ENCODE measurements around the gene ZNF652. TPM values are rescaled to one million over a fixed set of nuclear protein-coding genes. Genes with fewer than 3 reads are reported as not detected.

ZNF652 gene
- total RNA-seq, 4 donors from 2014 or later, result 56.0 to 124 (median 92.2) TPM

- H3K27me3 ChIP-seq, result no peaks in the 10 kb centered on the region
- 0 to 2% methylated on average over 5 to 11 of the region's 52 CpGs for WGBS, 2 donors (ENCODE audit: low coverage in 1 of 2)
- no peak for TF ChIP-seq EP300 (IDR thresholded peaks at IDR 0.05)
- no peak for TF ChIP-seq POLR2A (IDR thresholded peaks at IDR 0.05)
- TF ChIP-seq, protein P1, sequence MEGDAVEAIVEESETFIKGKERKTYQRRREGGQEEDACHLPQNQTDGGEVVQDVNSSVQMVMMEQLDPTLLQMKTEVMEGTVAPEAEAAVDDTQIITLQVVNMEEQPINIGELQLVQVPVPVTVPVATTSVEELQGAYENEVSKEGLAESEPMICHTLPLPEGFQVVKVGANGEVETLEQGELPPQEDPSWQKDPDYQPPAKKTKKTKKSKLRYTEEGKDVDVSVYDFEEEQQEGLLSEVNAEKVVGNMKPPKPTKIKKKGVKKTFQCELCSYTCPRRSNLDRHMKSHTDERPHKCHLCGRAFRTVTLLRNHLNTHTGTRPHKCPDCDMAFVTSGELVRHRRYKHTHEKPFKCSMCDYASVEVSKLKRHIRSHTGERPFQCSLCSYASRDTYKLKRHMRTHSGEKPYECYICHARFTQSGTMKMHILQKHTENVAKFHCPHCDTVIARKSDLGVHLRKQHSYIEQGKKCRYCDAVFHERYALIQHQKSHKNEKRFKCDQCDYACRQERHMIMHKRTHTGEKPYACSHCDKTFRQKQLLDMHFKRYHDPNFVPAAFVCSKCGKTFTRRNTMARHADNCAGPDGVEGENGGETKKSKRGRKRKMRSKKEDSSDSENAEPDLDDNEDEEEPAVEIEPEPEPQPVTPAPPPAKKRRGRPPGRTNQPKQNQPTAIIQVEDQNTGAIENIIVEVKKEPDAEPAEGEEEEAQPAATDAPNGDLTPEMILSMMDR (IDR thresholded peaks at IDR 0.05), result no peak
- no peak for TF ChIP-seq POLR2AphosphoS5 (IDR thresholded peaks at IDR 0.05)
- peak overlapping the region; percentile 84 to 93 for H3K4me3 ChIP-seq
- H3K4me1 ChIP-seq, result peaks cover 0 to 59% (median 13%) of the 10 kb centered on the region in 3 donors
- H3K9me3 ChIP-seq, result no peaks in the 10 kb centered on the region
- ATAC-seq, result peak; percentile 7
- peak overlapping the region; percentile 75 to 96 (median 95) for H3K27ac ChIP-seq
- no peaks in the 10 kb centered on the region for H3K36me3 ChIP-seq
Measured at GRCh38 chr17:49361129-49361901, 735 bp downstream of the ZNF652 start.

- Histone ChIP-seq H3K27ac (peak overlapping the region in 3 of 4 donors; percentile 95 to 96 (median 95)), H3K27me3 (no peaks in the 10 kb centered on the region), H3K36me3 (no peaks in the 10 kb centered on the region), H3K9me3 (no peaks in the 10 kb centered on the region), H3K4me3 (peak overlapping the region; percentile 84 to 93), H3K4me1 (peaks cover 0 to 64% (median 13%) of the 10 kb centered on the region in 3 donors)
- no peak for ATAC-seq
- TF ChIP-seq POLR2AphosphoS5 (IDR thresholded peaks at IDR 0.05) (no peak), EP300 (IDR thresholded peaks at IDR 0.05) (no peak), POLR2A (IDR thresholded peaks at IDR 0.05) (no peak)
- TF ChIP-seq, protein P1 (IDR thresholded peaks at IDR 0.05), result no peak
- 2 to 3% methylated on average over 6 to 8 of the region's 8 CpGs for WGBS, 2 donors (ENCODE audit: low coverage in 1 of 2)
Measured at GRCh38 chr17:49360796-49361128, 1.3 kb downstream of the ZNF652 start.

GRCh38 chr17:49359990-49360795, 1.9 kb downstream of the ZNF652 start:
- ATAC-seq, result no peak
- H3K27ac ChIP-seq, result peak overlapping the region in 3 of 4 donors; percentile 95 to 96 (median 95)
- no peaks in the 10 kb centered on the region for H3K9me3 ChIP-seq

DNA sequence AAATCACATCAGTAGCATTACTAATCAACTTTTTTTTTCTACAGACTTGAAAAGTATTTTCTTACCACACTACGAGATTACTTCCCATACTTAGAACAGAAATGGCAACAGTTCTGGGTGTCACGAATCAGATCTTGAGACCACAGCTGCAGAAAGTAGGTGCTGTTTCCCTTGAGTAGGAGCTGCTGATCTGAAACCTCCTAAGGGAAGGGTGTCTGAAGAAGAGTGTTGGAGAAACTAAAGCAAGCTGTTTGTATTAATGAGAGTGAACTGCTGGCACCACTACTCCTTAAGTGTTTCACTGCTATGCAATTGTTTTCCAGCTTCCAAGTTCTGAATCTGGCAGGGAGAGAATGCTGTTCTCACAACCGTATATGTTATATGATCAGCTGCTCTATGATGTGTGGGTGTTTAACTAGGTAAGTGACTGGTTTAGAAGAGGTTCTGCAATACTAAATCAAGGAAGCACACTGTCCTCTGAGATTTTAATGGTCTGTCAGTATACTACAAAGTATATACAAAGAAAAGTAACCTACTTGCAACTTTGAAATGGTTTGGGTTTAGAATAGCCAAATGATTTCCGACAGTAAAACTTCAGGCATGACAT, 3.3 kb downstream of the ZNF652 start:
- Histone ChIP-seq H3K4me3 (peak overlapping the region in 1 of 2 donors; percentile 14), H3K27me3 (no peaks in the 10 kb centered on the region), H3K4me1 (peaks cover 3 to 83% (median 13%) of the 10 kb centered on the region in 3 donors), H3K9me3 (no peaks in the 10 kb centered on the region), H3K36me3 (no peaks in the 10 kb centered on the region), H3K27ac (peak overlapping the region in 3 of 4 donors; percentile 2 to 39 (median 31))
- WGBS, 2 donors (ENCODE audit: low coverage in 1 of 2), result 22 to 27% methylated on average over 3 to 4 of the region's 4 CpGs
- TF ChIP-seq POLR2AphosphoS5 (IDR thresholded peaks at IDR 0.05) (no peak), EP300 (IDR thresholded peaks at IDR 0.05) (no peak), POLR2A (IDR thresholded peaks at IDR 0.05) (no peak)
- ATAC-seq, result no peak

More at GRCh38 chr17:49359990-49360795, 1.9 kb downstream of the ZNF652 start:
- H3K27me3 ChIP-seq, result no peaks in the 10 kb centered on the region
- peak overlapping the region; percentile 84 to 93 for H3K4me3 ChIP-seq
- no peaks in the 10 kb centered on the region for H3K36me3 ChIP-seq
- TF ChIP-seq EP300 (IDR thresholded peaks at IDR 0.05) (no peak), POLR2AphosphoS5 (IDR thresholded peaks at IDR 0.05) (no peak), POLR2A (IDR thresholded peaks at IDR 0.05) (no peak)
- TF ChIP-seq, protein P1 (IDR thresholded peaks at IDR 0.05), result no peak
- H3K4me1 ChIP-seq, result peaks cover 0 to 69% (median 13%) of the 10 kb centered on the region in 3 donors
- WGBS, 2 donors (ENCODE audit: low coverage in 1 of 2), result 11 to 12% methylated on average over 8 of the region's 8 CpGs

GRCh38 chr17:49357516-49357915, 4.5 kb downstream of the ZNF652 start:
- H3K9me3 ChIP-seq, result no peaks in the 10 kb centered on the region
- H3K27ac ChIP-seq, result no peak overlapping the region
- H3K27me3 ChIP-seq, result no peaks in the 10 kb centered on the region
- 48 to 54% methylated on average over 3 of the region's 3 CpGs for WGBS, 2 donors (ENCODE audit: low coverage in 1 of 2)
- H3K4me1 ChIP-seq, result peaks cover 3 to 86% (median 18%) of the 10 kb centered on the region in 3 donors
- no peak overlapping the region for H3K4me3 ChIP-seq
- H3K36me3 ChIP-seq, result no peaks in the 10 kb centered on the region
- TF ChIP-seq POLR2A (IDR thresholded peaks at IDR 0.05) (no peak), POLR2AphosphoS5 (IDR thresholded peaks at IDR 0.05) (no peak), EP300 (IDR thresholded peaks at IDR 0.05) (no peak)
- TF ChIP-seq, protein P1 (IDR thresholded peaks at IDR 0.05), result no peak
- no peak for ATAC-seq
